Amniotic stem cell (primary cell): ENCODE results near the gene GRIK2.
"Not testable (repeated sequence)": the region's sequence is repeated elsewhere in the genome, so short reads cannot be mapped to it uniquely, and the experiment has no call there.

Experiments used
- DNase-seq: peaks from one replicate; lab custom pipeline; 2025; lab: John Stamatoyannopoulos, UW

The GRIK2 gene

DNA sequence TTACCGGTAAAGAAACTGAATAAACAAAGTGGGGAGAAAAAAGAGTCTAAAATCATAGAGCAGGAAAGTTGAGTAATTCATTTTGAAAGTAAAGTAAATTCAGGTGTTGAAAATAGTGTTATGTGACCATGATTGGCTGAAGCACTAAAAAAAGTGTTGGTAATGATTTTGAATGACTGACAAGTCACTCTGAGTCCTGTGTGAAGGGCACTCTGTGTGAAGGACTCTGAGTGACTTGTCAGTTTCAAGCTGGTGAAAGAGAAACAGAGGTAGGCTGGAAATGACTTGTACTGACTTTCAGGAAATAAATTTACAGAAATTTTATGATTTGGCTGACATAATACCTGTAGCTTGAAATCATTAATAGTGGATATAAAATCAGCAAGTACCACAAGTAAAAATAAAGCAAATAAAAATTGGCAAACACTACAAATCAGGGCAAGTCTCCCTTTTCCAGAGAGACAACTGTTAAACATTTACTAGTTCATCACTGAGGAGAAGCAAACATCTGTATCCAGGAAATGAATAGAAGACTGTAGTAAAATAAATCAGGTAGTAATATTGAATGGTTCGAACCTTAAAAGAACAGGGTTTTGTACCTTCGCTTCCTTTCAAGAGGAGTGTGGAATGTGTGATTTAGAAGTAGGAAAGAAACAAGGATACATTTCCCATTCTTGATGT, 630.6 kb downstream of the GRIK2 start:
- DNase-seq, result no peak

- no peak for DNase-seq
Observed at GRCh38 chr6:102026649-102027048, 633.1 kb downstream of the GRIK2 start.

- DNase-seq, result no peak
Observed at GRCh38 chr6:102028176-102028575, 634.7 kb downstream of the GRIK2 start.

DNA sequence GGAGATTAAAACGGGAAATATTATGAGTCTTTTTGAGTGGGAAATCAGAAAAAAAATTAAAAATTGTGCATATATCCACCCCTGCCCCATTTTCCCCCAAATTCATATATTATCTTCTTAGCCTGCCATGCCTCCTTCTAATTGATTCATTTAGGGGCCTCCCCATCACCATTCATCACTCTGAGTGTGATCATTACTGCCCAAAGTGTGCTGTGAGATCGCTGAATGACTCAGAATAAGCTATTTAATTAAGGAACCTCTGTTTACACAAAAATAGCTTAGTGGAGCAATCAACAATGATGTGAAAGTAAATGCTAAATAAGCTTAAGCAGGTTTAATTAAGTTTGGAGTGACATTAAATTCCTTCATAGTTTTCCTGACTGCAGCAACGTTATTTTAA, 645.5 kb downstream of the GRIK2 start:
- DNase-seq, result no peak

DNA sequence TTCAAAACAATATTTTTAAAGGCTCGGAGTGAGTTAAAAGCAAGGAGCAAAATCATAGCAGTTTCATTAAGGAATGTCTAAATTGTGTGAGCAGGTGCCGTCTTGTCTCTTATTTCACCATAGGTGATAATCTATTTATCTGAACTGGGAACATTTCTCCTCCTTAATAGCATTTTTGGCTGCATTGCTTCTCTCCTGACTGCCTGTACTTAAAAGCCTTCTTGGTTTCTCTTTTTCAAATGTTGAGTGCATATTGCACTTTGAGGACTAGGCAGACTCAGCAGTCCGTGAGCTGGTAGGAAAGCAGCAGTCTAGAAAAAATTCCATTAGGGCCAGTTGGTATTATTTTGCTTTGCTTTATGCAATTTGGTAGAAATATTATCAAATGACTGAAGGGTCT, 645.9 kb downstream of the GRIK2 start:
- DNase-seq, result no peak

DNA sequence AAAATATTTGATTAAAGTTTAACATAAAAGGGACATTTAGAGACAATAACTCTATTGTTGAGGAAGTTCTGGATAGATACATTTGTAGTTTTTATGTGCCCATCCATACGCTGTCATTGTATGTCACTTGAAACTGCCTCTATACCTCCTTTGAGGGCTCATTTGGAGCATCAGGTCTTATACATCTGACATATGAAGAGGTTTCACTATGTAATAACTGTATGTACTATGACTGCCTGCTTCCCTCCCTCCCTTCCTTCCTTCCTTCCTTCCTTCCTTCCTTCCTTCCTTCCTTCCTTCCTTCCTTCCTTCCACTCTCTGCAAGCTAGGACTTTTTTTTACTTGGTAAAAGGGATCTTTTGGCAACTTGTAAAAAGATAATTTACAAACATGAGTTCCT, 657.5 kb downstream of the GRIK2 start:
- no peak for DNase-seq

DNA sequence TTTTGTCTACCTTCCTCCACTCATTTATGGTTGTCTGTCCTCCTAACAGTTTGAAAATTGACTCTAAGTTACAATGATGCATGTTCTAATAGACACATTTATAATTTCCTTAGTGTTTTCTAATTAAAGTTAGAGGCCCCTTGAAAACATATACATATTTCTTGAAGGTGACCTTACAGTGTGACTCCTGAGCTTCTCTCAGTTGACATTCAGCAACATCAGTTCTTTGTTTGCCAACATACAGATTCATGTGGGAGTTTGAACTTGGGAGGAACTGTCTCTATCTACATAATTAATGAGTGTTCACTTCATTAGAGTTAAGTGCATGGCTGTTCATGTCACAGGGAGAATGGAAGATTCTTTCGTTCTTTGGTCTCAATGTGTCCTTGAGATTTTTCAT, 658.2 kb downstream of the GRIK2 start:
- no peak for DNase-seq

DNA sequence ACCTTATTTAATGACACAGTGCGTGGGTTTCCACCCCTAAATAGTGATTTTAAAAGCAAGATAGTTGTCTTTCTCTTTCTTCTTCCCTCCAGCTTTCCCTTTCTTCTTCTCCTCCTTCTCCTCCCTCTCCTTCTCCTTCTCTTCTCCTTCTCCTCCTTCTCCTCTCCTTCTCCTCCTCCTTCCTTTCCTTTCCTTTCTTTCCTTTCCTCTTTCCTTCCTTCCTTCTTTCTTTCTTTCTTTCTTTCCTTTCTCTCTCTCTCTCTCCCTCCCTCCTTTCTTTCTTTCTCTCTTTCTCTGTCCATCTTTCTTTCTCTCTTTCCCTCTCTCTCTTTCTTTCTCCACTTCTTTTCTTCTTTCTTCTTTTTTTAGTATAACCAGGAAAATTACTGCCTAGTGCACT, 670.6 kb downstream of the GRIK2 start:
- DNase-seq, result no peak

DNA sequence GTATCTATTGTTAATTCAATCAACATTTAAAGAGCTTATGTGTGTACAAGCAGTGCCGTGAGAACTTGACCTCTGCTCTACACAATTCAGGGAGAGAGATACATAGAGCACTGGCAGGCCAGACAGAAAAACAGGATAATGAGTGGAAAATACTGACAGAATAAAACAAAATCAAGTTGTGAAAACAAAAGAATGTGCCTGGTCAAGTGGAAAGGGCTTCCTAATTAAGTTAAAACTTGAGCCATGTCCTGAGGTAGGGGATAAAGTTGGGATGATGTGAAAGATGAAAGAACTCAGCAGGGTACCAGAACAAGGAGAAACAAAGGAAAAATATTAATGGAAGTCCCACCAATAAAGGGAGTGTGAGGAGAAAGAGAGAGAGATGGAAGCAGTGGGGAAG, 672.8 kb downstream of the GRIK2 start:
- DNase-seq, result no peak

DNA sequence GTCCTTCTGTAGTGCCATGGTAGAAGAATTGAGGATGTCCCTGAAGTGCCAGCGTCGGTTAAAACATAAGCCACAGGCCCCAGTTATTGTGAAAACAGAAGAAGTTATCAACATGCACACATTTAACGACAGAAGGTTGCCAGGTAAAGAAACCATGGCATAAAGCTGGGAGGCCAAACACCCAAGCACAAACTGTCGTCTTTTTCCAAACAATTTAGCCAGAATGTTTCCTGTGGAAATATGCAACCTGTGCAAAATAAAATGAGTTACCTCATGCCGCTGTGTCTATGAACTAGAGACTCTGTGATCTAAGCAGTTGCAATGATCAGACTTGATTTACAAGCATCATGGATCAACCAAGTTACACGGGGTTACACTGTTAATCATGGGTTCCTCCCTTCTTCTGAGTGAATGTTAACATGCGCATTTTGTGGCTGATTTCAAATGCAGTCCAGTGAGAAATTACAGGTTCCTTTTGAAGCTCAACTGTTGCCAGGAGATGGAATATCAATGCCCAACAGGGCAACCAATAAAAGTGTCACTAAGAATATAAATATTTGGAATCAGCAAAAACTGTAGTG, 674.9 kb downstream of the GRIK2 start:
- DNase-seq, result no peak

DNA sequence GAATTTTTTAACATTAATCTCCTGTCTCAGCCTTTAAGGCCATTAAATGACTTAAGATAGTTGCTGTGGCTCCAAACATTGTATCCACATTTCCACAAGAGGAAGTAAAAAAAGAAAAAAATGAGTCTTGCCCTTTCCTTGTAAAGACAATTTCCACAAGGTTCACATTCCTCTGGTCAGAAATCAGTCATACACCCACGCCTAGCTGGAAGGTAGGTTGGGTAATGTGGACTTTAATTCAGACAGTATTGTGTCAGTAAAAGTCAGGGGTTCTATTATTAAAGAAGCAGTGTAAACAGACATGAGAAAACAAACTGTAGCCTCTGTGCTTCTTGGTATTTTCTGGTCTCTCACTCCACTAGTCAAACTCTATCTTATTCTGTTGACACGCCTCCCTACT, 682.0 kb downstream of the GRIK2 start:
- DNase-seq, result no peak

- DNase-seq, result no peak
Observed at GRCh38 chr6:102085257-102085656, 691.7 kb downstream of the GRIK2 start.

DNA sequence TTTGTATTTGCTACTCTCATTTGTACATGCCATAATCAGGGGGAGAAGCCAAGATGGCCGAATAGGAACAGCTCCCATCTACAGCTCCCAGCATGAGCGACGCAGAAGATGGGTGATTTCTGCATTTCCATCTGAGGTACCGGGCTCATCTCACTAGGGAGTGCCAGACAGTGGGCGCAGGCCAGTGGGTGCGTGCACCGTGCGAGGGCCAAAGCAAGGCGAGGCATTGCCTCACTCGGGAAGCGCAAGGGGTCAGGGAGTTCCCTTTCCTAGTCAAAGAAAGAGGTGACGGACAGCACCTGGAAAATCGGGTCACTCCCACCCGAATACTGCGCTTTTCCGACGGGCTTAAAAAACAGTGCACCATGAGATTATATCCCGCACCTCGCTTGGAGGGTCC, 694.7 kb downstream of the GRIK2 start:
- DNase-seq, result not testable (repeated sequence)

DNA sequence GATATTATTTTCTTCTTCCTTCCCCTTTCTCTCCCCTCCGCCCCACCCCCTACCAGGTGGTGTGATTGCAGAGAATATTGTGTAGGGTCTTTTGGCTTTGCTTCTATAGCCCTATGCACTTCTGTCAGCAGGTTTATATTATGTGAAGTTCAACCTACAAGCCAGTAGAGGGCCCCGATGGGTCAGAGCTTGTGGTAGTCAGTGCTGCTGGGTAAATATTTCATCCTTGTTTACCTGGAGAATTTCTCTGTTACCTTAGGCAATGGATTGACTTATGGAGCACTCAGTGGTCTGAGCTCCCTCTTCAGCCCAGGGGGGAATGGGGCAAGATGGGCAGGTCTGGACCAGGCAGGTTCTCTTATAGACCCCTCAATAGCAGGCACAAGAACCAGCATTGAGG, 720.9 kb downstream of the GRIK2 start:
- no peak for DNase-seq

DNA sequence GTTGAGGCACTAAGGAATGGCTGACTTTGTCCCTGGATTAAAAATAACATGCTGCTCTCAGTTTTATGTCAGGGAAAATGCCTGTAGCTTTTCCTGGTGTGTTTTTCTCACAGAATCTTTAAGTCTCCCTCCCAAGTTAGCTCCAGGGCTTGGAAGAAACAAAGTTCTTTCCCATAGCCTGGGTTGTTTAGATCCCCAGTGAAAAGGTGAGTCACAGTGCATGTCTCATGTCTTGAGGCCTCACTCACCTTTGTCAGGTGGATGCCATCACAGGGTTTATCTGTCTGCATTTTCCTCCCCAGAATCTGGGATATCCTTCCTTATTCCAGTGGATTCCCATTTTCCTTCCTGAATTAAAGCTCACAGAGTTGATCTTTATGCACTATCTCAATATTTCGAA, 722.4 kb downstream of the GRIK2 start:
- no peak for DNase-seq

- DNase-seq, result no peak
Observed at GRCh38 chr6:102118034-102118433, 724.5 kb downstream of the GRIK2 start.
